ENCODE measurements around the gene UAP1L1. TPM values are rescaled to one million over a fixed set of nuclear protein-coding genes. Genes with fewer than 3 reads are reported as not detected.

The UAP1L1 gene
- total and polyA plus RNA-seq, 9 of the 15 experiments (the other 6 are each of a cell fraction or from before 2014, with no cell fraction given): 0.20 to 8.6 (median 3.7) TPM

DNA sequence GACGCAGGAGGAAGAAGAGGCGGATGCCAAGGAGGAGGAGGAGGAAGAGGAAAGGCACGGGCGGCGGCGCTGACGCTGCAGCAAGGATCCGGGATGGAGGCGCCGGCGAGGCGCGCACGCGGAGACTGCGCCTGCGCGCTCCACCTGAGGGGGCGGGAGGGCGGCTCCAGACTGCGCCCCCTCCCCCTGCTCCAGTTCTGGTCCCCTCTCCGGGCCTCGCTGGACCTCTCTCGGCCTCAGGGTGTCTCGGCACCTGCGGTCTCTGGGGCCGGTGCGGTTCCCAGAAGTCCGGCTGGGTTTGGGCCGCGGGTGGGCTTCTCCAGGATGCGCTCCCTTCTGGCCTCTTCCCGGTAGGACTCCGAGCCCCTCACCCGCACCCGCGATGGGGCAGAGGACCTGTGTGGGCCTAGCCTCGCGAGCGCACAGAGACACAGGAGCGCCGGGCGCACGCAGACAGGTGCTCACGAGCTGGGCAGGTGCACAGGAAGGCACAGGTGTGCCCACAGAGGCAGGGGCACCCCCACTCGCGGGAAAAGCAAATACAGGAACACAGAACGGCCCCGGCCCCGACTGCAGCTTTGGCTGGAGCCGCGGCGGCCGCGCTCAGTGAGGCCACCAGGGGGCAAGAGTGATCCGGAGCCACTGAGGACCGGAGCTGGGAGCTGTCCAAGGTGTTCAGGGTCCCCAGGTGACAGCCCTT is 31.1 kb upstream of the UAP1L1 start, which contains the start of gene NPDC1 (continued):
- TF ChIP-seq ZNF639 (CRISPR knock-in tag; conservative IDR thresholded peaks at IDR 0.05 in 1 of 2, IDR thresholded peaks at IDR 0.05 in 1 of 2) (no peak), FOXA1 (IDR thresholded peaks at IDR 0.05; ENCODE audit: borderline replicate concordance) (no peak), KHSRP (IDR thresholded peaks at IDR 0.05) (no peak), FOXJ2 (tag; IDR thresholded peaks at IDR 0.05) (no peak), SUPT5H (IDR thresholded peaks at IDR 0.05) (no peak), NR4A1 (CRISPR knock-in tag; IDR thresholded peaks at IDR 0.05) (no peak), NR4A1 (tag; IDR thresholded peaks at IDR 0.05) (no peak), NCOR1 (IDR thresholded peaks at IDR 0.05) (no peak), ZFX (CRISPR knock-in tag; IDR thresholded peaks at IDR 0.05) (peak; percentile 49), ZNF507 (tag; conservative IDR thresholded peaks at IDR 0.05) (no peak), NR2C2 (CRISPR knock-in tag; IDR thresholded peaks at IDR 0.05) (no peak), NR2C2 (tag; IDR thresholded peaks at IDR 0.05) (no peak), ZNF263 (CRISPR knock-in tag; IDR thresholded peaks at IDR 0.05; ENCODE audit: borderline replicate concordance) (no peak), ZBTB43 (CRISPR knock-in tag; IDR thresholded peaks at IDR 0.05) (0 out of 2 replicates have a peak, but pooled peaks have one; percentile 60), SMARCE1 (IDR thresholded peaks at IDR 0.05) (no peak), NBN (IDR thresholded peaks at IDR 0.05; ENCODE audit: low read depth) (no peak), HMGN3 (IDR thresholded peaks at IDR 0.05; ENCODE audit: borderline replicate concordance, extremely low read depth, insufficient read length, low read depth, low read length) (peak; percentile 27), IRF2 (CRISPR knock-in tag; IDR thresholded peaks at IDR 0.05) (no peak), ETV1 (tag; conservative IDR thresholded peaks at IDR 0.05; ENCODE audit: low read depth) (0 out of 2 replicates have a peak, but pooled peaks have one; percentile 15), ZNF124 (CRISPR knock-in tag; IDR thresholded peaks at IDR 0.05) (no peak), POLR2A (conservative IDR thresholded peaks at IDR 0.05) (no peak), ZNF134 (CRISPR knock-in tag; conservative IDR thresholded peaks at IDR 0.05) (no peak)
- TF ChIP-seq, protein P1, sequence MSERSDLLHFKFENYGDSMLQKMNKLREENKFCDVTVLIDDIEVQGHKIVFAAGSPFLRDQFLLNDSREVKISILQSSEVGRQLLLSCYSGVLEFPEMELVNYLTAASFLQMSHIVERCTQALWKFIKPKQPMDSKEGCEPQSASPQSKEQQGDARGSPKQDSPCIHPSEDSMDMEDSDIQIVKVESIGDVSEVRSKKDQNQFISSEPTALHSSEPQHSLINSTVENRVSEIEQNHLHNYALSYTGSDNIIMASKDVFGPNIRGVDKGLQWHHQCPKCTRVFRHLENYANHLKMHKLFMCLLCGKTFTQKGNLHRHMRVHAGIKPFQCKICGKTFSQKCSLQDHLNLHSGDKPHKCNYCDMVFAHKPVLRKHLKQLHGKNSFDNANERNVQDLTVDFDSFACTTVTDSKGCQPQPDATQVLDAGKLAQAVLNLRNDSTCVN (CRISPR knock-in tag; IDR thresholded peaks at IDR 0.05): no peak
- TF ChIP-seq, protein P2, sequence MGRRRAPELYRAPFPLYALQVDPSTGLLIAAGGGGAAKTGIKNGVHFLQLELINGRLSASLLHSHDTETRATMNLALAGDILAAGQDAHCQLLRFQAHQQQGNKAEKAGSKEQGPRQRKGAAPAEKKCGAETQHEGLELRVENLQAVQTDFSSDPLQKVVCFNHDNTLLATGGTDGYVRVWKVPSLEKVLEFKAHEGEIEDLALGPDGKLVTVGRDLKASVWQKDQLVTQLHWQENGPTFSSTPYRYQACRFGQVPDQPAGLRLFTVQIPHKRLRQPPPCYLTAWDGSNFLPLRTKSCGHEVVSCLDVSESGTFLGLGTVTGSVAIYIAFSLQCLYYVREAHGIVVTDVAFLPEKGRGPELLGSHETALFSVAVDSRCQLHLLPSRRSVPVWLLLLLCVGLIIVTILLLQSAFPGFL (CRISPR knock-in tag; IDR thresholded peaks at IDR 0.05): no peak
- TF ChIP-seq, protein P3, sequence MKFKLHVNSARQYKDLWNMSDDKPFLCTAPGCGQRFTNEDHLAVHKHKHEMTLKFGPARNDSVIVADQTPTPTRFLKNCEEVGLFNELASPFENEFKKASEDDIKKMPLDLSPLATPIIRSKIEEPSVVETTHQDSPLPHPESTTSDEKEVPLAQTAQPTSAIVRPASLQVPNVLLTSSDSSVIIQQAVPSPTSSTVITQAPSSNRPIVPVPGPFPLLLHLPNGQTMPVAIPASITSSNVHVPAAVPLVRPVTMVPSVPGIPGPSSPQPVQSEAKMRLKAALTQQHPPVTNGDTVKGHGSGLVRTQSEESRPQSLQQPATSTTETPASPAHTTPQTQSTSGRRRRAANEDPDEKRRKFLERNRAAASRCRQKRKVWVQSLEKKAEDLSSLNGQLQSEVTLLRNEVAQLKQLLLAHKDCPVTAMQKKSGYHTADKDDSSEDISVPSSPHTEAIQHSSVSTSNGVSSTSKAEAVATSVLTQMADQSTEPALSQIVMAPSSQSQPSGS (CRISPR knock-in tag; IDR thresholded peaks at IDR 0.05): no peak

Data from K562 (cell line).